GM23338 (cell line): ENCODE measurements around the gene MTX2.

Experiments used
- EZH2phosphoT487 ChIP-seq: fragments of 200-600 bp; sonication (generic); IDR thresholded peaks from one replicate; pipeline ENCODE4 v1.8.1; 2018; ENCODE audit warnings: antibody characterized with exemption; ENCODE audit not compliant: unreplicated experiment
- POLR2AphosphoS5 ChIP-seq: IDR thresholded peaks from 2 replicates; pipeline ENCODE4 v1.6.1; 2016; ENCODE audit warnings: antibody characterized with exemption, low read depth
- TF ChIP-seq, protein P1 (sequence below), 2 experiments: fragments of 200-600 bp in 1 of 2; sonication (generic) in 1 of 2; conservative IDR thresholded peaks; 2 replicates each; pipeline versions ENCODE4 v1.5.1 to v1.6.1; 2016 to 2017; ENCODE audit warnings: antibody characterized with exemption in 2 of 2, low read depth in 2 of 2, mild to moderate bottlenecking in 2 of 2, moderate library complexity in 1 of 2
- TF ChIP-seq, protein P2 (sequence below): IDR thresholded peaks from one replicate; pipeline ENCODE4 v1.6.1; 2018; ENCODE audit warnings: antibody characterized with exemption; ENCODE audit not compliant: unreplicated experiment

DNA sequence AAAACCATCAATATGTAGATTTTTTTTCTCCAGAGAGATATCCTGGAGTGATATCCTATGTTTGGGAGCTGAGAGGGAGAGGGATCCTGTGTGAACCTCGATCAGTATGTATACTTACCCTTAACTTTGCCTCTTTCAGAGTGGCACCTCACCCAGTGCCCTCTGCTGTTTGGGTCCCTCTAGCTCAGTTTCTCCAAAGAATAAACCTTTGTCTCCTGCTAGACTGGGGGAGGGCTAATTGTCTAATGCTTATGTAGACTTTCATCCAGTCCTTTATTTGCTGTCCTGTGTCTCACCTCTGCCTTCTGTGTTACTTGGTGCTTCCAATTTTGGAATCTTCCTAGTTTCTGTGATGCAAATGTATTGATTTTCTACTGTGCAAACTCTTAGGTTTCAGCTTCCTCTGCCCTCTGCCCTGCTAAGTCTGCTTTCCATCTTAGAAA lies 48.4 kb downstream of the MTX2 start:
- TF ChIP-seq, protein P1, sequence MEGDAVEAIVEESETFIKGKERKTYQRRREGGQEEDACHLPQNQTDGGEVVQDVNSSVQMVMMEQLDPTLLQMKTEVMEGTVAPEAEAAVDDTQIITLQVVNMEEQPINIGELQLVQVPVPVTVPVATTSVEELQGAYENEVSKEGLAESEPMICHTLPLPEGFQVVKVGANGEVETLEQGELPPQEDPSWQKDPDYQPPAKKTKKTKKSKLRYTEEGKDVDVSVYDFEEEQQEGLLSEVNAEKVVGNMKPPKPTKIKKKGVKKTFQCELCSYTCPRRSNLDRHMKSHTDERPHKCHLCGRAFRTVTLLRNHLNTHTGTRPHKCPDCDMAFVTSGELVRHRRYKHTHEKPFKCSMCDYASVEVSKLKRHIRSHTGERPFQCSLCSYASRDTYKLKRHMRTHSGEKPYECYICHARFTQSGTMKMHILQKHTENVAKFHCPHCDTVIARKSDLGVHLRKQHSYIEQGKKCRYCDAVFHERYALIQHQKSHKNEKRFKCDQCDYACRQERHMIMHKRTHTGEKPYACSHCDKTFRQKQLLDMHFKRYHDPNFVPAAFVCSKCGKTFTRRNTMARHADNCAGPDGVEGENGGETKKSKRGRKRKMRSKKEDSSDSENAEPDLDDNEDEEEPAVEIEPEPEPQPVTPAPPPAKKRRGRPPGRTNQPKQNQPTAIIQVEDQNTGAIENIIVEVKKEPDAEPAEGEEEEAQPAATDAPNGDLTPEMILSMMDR (conservative IDR thresholded peaks at IDR 0.05; ENCODE audit: low read depth in 2 of 2): no peak
- TF ChIP-seq POLR2AphosphoS5: no peak
- no peak for TF ChIP-seq EZH2phosphoT487
- TF ChIP-seq, protein P2, sequence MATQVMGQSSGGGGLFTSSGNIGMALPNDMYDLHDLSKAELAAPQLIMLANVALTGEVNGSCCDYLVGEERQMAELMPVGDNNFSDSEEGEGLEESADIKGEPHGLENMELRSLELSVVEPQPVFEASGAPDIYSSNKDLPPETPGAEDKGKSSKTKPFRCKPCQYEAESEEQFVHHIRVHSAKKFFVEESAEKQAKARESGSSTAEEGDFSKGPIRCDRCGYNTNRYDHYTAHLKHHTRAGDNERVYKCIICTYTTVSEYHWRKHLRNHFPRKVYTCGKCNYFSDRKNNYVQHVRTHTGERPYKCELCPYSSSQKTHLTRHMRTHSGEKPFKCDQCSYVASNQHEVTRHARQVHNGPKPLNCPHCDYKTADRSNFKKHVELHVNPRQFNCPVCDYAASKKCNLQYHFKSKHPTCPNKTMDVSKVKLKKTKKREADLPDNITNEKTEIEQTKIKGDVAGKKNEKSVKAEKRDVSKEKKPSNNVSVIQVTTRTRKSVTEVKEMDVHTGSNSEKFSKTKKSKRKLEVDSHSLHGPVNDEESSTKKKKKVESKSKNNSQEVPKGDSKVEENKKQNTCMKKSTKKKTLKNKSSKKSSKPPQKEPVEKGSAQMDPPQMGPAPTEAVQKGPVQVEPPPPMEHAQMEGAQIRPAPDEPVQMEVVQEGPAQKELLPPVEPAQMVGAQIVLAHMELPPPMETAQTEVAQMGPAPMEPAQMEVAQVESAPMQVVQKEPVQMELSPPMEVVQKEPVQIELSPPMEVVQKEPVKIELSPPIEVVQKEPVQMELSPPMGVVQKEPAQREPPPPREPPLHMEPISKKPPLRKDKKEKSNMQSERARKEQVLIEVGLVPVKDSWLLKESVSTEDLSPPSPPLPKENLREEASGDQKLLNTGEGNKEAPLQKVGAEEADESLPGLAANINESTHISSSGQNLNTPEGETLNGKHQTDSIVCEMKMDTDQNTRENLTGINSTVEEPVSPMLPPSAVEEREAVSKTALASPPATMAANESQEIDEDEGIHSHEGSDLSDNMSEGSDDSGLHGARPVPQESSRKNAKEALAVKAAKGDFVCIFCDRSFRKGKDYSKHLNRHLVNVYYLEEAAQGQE: no peak
